GM12865 (cell line): Measurements from ENCODE around the gene KPNA6.

Source experiments
- DNase-seq: peaks from one replicate; pipeline ENCODE4 v3.0.0; 2010; ENCODE audit warnings: low read depth
- H3K4me3 ChIP-seq: 2 replicates; pipeline ENCODE4 v1.5.1; 2011; ENCODE audit warnings: mild to moderate bottlenecking, low read depth, low read length, control low read depth
- CTCF ChIP-seq: IDR thresholded peaks from 2 replicates; pipeline ENCODE4 v1.5.1; 2011; ENCODE audit warnings: low read length, control low read depth, low read depth, inconsistent platforms; ENCODE audit not compliant: insufficient read depth; ENCODE audit errors: missing control alignments

KPNA6 gene

GRCh38 chr1:32194984-32195383 is 87.1 kb downstream of the KPNA6 start:
- no peak overlapping the region for H3K4me3 ChIP-seq
- DNase-seq: no peak
- TF ChIP-seq CTCF: no peak

GRCh38 chr1:32195531-32195930 is 87.7 kb downstream of the KPNA6 start:
- no peak for DNase-seq
- no peak overlapping the region for H3K4me3 ChIP-seq
- TF ChIP-seq CTCF: no peak

- DNase-seq: no peak
- H3K4me3 ChIP-seq: no peak overlapping the region
- TF ChIP-seq CTCF: no peak
Measured at GRCh38 chr1:32195972-32196823, 88.3 kb downstream of the KPNA6 start.

GRCh38 chr1:32197074-32197473 is 89.2 kb downstream of the KPNA6 start:
- DNase-seq: no peak
- no peak for TF ChIP-seq CTCF
- no peak overlapping the region for H3K4me3 ChIP-seq

GRCh38 chr1:32197837-32198236 is 90.0 kb downstream of the KPNA6 start:
- no peak for TF ChIP-seq CTCF
- DNase-seq: no peak
- no peak overlapping the region for H3K4me3 ChIP-seq

- TF ChIP-seq CTCF: no peak
- H3K4me3 ChIP-seq: no peak overlapping the region
- no peak for DNase-seq
Measured at GRCh38 chr1:32198237-32199042, 90.6 kb downstream of the KPNA6 start.
